NCI-H2196 treated with DMSO at 0.1 percent for 48 hours (cell line): ENCODE data around the gene ITGB4.

Source experiments
- DNase-seq: peaks from one replicate; lab custom pipeline; 2025; ENCODE audit not compliant: unreplicated experiment; lab: John Stamatoyannopoulos, UW

ITGB4 gene

GRCh38 chr17:75697651-75698291 is 23.5 kb upstream of the ITGB4 start:
- peak; percentile 33 for DNase-seq

GRCh38 chr17:75698659-75699058 is 22.6 kb upstream of the ITGB4 start:
- DNase-seq = no peak

GRCh38 chr17:75701288-75701687 is 20.0 kb upstream of the ITGB4 start:
- no peak for DNase-seq

- no peak for DNase-seq
Observed at GRCh38 chr17:75703191-75703590, 18.1 kb upstream of the ITGB4 start.

GRCh38 chr17:75703591-75703990 is 17.7 kb upstream of the ITGB4 start:
- DNase-seq = no peak

GRCh38 chr17:75704963-75705875 is 16.0 kb upstream of the ITGB4 start:
- no peak for DNase-seq

GRCh38 chr17:75706042-75706728 is 15.1 kb upstream of the ITGB4 start:
- no peak for DNase-seq

- no peak for DNase-seq
Observed at GRCh38 chr17:75707079-75707571, 14.1 kb upstream of the ITGB4 start.

GRCh38 chr17:75712446-75712845 is 8.8 kb upstream of the ITGB4 start:
- no peak for DNase-seq

GRCh38 chr17:75719732-75720131 is 1.5 kb upstream of the ITGB4 start:
- DNase-seq = no peak

- no peak for DNase-seq
Observed at GRCh38 chr17:75721463-75722011, 278 bp downstream of the ITGB4 start.

GRCh38 chr17:75722076-75722475 is 817 bp downstream of the ITGB4 start:
- DNase-seq = no peak

- DNase-seq = no peak
Observed at GRCh38 chr17:75722542-75723095, 1.4 kb downstream of the ITGB4 start.

GRCh38 chr17:75723171-75723930 is 2.1 kb downstream of the ITGB4 start:
- DNase-seq = no peak

GRCh38 chr17:75724016-75725003 is 3.1 kb downstream of the ITGB4 start:
- no peak for DNase-seq

- DNase-seq = no peak
Observed at GRCh38 chr17:75725504-75725903, 4.2 kb downstream of the ITGB4 start.

- no peak for DNase-seq
Observed at GRCh38 chr17:75727391-75727790, 6.1 kb downstream of the ITGB4 start.

GRCh38 chr17:75729351-75729750 is 8.1 kb downstream of the ITGB4 start:
- DNase-seq = no peak

- no peak for DNase-seq
Observed at GRCh38 chr17:75730065-75730464, 8.8 kb downstream of the ITGB4 start.
